ENCODE measurements around the gene PTGDS.
"Not testable (repeated sequence)": the region's sequence is repeated elsewhere in the genome, so short reads cannot be mapped to it uniquely, and the experiment has no call there.

PTGDS gene

DNA sequence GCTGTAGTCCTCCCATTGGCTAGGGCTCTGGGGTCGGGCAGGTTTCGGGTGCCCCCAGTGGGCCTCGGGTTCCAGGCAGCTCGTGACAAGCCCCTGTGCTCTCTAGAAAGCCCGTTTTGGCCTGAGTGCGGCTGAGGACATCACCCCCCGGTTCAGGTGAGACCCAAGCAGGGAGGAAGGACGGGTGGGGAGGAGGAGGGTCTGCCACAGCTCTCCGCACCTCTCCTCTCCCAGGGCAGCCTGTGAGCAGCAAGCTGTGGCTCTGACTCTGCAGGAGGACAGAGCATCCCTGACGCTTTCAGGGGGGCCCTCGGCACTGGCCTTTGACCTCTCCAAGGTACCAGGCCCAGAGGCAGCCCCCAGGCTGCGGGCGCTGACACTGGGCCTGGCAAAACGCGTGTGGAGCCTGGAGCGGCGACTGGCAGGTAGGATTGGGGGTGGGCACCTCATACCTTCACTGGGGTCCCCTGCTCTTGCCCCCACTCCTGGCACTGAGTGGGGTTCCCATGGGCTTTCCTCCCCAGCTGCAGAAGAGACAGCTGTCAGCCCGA is 15.6 kb downstream of the PTGDS start:
- DNase-seq: no peak

DNA sequence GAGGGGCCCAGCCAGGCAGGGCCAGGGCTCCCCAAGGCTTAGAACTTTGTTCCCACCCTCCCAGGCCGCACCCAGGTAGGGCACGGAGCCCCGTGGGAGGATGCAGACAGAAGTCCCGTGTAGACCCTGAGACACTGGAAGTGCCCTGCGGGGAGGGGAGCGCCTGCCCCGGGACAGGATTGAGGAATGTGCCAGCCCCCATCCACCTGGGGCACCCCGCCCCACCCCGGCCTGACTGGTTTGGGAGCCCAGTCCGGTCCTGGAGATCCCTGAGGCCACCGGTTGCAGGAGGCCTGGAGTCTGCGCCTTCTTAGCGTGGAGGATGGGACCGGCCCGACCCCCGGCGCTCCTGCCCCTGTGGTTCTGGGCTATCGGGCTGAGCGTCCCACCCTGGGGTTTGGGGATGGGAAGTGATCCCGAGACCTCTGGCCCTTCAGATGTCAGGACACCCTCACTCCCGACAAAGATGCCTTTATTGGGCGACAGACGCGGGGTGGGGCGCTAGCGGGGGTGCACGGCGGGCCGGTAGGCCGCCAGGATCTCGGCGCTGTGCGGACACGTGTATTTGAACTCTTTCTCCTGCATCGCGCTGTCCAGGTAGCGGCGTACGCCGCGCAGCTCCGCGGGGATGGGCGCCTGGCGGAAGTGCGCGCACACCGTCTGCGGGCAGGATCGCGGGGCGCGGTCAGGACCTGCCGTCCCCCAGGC is 17.0 kb downstream of the PTGDS start:
- DNase-seq: no peak

DNA sequence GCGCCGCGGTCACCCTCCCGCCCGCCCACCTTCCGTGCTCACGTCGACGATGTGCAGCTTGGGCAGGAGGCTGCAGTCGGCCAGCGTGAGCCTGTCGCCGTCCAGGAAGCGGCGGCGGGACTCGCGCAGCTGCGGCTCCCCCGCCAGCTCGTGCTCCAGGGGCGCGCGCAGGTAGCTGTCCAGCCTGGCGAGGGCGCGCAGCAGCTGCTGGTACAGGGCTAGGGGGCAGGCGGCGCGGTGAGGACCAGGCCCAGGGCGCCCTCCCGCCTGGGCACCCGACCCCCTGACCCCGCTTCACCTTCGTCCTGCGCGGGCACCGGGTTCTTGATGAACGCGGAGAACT is 17.6 kb downstream of the PTGDS start:
- no peak for DNase-seq

DNA sequence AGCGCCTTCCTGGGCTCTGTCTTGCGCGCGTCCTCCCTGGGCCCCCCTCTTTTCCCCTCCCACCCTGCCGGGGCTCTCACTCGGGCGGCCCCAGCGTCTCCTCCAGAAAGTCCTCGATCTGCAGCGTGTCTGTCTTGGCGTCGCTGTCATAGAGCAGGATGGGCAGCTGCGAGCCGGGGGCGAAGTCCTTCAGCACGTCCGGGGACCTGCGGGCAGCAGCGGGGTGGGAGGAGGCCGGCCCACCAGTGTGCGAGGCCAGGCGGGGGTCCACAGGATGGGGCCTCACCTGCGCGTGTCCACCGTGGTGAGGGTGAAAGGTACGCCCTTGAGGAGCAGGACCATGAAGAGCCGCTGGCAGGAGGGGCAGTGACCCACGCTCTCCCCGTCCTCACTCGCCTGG is 18.1 kb downstream of the PTGDS start:
- no peak for DNase-seq

DNA sequence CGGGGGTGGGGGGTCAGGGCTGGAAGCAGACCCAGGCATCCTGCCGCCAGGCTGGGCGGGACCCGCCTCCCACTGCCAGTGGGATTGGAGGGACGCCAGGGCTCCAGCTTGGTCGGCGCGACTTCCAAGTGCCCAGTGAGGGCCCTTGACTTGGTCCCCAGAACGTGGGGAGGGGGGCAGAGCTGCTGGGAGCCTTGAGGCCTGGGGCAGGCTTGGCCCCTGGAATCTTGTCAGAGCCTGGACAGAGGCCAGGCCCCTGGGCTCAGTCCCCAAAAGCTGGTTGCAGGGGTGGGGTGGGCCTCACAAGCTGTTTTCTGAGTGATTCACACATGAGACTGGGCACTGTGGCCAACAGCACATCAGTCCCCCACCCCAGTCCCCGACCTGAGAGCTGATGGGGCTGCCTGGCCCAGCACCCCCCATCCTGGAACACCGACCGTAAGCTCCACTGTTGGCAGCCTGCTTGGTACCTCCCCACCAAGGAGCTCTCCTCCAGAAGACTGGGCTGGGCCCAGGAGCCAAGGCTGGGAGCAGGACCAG is 18.5 kb downstream of the PTGDS start:
- DNase-seq: no peak

DNA sequence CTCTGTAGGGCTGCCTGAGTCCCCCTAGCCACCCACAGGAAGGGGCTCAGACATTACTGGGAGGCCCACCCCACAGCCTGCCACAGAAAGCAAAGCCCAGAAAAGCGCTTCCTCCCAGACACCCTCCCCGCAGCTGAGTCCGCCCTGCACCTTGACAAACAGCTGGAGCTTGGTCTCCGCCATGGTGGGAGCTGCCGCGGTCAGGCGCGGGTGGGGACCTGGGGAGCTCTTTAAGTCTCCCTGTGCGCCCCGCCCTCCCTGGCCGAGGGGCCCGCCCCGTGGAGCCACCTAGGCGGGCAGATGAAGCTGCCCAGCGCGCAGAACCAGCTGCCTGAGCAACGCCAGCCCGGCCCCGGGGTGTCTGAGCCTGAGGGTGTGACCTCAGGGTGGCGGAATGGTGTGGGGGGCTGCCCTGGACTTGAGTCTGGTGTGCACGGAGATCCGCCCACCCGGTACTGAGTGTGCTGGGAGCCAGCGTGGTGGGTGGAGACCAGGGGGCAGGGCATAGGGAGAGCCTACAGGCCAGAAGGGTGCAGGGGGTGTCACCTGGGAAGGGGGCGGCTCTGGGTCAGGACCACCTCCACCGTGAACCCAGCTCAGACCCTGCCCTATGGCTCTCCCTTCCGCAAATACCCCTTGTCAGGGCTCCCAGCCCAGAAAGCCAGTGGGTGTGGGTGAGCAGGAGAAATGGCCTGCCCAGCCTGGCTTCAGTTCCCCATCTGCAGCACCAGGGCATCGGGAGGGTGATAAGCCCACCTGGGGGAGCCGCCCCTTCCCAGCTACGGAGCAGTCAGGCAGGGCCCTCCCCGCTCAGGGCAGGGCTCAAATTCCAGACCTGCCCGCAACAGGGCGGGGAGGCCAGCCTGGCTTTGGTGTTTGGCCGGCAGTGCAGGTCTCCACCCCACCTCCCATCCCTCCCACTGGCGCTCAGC is 19.3 kb downstream of the PTGDS start, which contains the start of gene CLIC3:
TSS of gene CLIC3 (minus strand) at position 208 of the 932 bp plus-strand sequence. CDS start at position 183, 25 bp downstream.
- no peak for DNase-seq

DNA sequence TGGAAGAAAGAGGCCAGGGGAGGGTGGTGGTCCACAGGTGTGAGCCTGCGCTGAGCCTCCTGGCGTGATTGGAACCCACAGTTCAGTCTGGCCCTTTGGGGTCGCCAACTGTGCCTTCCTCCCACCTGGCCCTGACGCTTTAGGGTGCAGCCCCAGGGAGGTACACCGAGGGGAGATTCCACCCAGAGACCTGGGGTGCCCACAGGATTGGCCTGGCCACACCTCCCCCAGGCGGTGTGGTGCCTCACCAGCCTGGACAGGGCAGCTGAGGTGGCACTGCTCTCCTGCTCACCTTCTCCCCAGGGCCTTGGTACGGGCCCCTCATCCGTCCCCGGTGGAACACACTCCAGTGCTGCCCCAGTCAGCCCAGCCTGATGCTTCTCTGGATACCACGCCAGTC is 20.1 kb downstream of the PTGDS start:
- no peak for DNase-seq

DNA sequence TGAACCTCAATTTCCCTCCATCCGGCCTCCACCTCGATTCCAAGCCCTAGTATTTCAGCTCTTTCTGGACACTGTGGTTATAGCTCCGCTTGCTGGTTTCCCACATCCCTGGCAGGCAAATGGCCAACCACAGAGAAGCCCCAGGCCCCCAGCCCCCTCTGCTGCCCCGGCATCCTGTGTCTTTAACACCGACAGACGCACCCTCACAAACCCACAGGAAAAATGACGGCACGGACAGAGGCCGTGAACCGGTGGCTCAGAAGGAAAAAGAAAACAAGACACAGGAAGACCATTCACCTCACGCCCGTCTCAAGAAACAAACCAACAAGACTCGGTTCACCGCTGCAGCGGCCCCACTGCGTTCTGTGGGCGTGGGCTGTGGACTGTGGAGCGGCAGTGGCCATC is 20.5 kb downstream of the PTGDS start:
- DNase-seq: no peak

DNA sequence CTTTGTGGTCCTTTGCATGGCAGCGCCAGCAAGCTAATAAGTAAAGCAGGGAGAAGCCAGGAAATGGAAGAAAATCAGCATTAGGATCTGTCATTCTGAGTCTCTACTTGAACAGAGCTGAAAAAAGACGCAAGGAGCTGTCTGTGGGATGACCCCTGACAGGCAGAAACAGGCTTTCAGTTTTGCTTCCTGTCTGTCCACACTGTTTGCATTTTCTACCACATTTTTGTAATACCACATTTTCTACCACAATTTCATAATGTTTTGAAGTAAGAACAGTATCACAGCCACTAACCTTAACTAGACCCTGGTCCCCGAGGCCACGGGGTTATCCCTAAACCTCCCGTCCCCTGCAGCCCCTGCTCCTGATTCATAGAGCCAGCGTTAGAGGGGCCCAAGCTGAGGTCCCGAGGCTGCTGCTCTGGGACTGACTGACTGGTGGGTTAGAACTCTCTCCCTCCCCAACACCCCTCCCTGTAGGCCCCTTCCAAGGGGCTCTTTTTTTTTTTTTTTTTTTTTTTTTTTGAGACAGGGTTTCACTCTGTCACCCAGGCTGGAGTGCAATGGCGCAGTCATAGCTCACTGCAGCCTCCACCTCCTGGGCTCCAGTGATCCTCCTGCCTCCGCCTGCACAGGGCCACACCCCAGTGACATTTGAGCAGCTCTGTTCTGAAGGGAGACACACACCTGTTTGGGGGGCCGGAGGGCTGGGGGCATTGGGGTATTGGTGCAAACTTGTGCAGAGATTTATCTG is 23.1 kb downstream of the PTGDS start:
- DNase-seq: no peak

DNA sequence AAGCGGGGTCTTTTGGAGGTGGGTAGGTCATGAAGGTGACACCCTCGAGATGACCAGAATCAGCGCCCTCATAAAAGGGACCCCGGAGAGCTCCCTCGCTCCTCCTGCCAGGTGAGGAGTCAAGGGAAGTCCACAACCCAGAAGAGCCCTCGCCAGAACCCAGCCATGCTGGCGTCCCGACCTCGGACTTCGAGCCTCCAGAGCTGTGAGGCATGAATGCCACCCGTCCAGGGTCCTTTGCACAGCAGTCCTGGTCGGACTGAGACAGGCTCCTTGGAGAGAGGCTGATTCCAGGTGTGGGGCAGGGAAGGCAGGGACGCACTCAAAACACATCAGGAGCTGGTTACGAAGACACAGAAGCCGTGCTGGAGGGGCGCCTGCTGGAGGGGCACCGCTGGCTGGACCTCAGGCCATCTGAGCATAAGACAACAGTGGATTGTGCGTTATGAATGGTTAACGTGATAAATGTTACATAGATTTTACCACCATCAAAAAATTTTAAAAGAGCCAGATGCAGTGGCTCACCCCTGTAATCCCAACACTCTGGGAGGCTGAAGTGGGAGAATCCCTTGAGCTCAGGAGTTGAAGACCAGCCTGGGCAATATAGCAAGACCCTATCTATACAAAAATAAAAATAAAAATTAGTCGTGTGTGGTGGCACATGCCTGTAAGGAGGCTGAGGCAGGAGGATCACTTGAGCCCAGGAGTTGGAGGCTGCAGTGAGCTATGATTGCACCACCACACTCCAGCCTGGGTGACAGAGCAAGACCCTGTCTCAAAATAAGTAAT is 24.7 kb downstream of the PTGDS start:
- DNase-seq: no peak

DNA sequence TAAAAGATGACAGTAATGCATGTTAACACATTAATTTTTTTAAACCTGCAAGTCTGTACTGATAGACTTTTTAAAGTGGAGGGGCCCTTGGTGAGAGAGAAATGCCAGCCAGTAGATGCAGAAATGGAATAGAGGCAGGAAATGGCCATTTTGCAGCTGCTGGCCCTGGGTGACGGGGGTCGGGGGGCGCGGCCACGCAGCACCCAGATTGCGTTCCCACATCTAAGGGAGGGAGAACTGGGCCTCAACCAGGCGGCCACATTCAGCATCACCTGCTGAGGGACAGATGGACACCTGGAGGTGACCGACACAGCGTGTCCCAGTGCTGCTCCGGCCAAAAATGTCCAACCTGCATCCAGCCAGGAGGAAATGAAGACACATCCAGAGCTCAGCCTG is 25.3 kb downstream of the PTGDS start:
- DNase-seq: no peak

DNA sequence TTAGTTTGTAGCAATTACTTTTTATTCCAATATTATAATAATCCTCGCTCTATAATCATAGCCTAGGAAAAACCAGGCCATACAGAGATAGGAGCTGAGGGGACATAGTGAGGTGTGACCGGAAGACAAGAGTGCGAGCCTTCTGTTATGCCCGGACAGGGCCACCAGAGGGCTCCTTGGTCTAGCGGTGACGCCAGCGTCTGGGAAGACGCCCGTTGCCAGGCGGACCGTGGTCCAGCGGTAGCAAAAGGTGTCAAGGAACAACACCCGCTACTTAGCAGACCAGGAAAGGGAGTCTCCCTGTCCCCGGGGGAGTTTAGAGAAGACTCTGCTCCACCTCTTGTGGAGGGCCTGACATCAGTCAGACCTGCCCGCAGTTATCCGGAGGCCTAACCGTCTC is 27.0 kb downstream of the PTGDS start:
- DNase-seq: not testable (repeated sequence)

DNA sequence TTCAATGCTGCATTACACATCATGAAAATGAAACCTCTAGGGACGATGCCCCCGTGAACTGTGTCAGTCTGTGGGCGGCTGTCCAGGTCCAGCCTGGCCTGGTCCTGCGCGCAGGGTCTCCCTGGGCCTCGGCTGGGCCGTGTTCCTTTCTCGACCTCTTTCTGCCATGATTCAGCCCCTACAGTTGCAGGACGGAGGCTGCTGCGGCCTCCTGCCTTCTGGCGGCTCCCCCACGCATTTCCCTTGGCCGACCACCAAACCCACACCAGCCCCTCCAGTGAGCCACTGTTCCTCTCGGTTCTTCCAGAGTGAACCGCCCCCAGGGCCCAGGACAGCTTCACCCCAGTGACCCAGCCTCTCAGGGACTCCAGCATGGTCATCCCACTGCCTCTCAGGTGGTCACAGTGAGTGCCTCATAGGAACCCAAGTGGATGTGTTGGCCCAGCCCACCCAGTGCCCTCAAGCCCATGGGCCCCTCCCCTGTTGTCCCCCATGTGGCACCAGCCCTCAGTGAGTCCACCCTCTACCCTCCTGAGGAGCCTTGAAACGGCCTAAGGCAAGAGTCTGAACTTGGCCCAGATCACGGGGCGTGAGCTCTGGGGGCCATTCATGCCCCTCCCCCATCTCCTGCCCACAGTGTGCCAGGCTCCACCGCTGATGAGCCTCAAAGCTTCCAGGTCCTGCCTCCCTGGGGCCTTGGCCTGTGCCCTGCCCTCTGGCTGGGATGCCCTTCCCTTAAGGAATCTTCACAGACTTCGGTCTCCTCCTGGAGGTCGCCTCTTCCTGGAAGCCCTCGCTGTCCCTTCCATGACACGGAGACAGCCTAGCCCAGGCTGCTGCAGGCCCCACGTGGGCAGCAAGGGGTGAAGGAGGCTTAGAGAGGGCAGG is 29.1 kb downstream of the PTGDS start:
- DNase-seq: no peak

DNA sequence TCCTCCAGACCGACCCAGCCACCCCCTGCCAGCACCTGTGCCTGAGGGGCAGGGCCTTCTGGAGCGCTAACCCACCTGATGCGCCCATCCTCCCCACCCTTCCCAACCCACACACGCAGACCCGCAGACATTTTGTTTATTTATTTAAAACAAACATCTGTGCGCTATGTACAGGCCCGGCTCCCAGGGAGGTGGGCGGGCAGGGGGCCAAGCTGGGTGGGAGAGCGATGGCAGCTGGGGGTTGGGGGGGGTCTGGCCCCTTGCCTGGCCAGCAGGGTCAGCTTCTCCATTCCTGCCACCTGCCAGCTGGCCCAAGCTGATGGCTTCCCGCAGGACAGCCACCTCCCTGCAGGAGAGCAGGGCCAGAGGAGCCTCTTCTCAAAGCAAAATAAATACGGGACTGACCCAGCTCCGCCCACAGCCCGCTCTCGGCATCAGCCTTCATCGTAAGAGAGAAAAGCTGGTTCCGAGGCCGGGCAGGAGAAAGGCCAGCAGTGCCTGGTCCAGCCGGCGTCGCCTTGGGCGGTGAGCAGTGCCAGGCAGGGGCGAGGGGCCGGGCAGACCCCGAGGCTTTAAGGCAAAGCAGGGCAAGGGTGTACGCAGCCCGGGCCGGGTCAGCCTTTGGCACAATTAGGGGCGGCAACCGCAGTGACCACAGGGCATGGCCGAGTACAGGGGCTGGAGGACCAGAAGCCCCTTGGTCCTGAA is 30.0 kb downstream of the PTGDS start:
- no peak for DNase-seq

DNA sequence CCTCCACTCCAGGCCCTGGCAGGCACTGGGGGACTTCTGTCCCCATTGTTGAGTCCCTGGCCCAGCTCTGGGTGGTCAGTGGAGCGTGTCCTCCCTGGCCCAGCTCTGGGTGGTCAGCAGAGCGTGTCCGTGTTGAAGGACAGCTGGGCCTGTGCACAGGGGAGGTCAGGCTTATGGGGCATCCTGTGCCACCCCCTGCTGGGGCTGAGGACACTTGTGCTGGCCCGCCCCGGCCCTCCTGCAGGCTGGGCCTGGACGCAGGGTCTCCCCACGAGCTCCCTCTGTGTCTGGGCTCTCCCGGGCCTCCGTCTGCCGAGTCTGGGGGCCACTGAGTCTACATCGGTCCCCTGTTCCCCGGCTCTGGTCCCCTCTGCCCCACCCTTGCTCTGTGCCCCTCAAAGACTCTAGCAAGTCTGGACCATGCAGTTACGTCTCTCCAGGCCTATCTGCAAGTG is 30.5 kb downstream of the PTGDS start:
- DNase-seq: no peak

DNA sequence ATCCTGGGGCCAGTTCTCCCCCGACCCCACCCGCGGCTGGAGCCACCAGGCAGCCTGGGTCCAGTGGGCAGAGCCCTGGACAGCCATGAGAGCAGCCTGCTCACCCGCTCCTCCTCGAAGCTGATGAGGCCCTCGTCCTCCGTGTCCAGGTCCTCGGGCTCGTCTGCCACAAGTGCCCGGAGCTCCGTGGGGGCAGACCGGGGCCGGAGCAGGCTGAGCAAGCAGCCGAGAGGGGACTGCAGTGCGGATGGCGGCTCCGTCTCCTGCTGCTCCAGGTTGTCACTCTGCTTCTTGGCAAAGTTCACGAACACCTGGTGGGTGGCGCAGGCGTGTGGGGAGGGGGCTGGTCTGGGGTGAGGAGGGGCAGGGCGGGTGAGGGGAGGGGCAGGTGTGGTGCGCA is 31.0 kb downstream of the PTGDS start:
- DNase-seq: no peak

DNA sequence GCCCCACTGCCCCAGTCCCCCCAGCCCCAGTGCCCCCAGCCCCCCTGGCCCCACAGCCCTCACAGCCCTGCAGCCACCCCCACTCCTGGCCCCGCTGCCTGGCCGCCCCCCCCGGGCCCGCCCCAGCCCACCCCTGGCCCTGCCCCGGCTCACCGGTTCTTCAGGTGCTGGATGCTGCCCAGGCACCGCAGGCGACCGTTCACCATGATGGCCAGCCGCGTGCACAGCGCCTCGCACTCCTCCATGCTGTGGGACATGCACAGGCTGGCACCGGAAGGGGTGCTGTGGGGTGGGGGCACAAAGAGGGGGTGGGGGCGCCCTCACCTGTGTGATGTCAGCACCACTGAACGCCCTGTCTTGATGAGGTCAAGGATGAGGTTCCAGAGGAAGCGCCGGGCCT is 31.9 kb downstream of the PTGDS start:
- DNase-seq: no peak

DNA sequence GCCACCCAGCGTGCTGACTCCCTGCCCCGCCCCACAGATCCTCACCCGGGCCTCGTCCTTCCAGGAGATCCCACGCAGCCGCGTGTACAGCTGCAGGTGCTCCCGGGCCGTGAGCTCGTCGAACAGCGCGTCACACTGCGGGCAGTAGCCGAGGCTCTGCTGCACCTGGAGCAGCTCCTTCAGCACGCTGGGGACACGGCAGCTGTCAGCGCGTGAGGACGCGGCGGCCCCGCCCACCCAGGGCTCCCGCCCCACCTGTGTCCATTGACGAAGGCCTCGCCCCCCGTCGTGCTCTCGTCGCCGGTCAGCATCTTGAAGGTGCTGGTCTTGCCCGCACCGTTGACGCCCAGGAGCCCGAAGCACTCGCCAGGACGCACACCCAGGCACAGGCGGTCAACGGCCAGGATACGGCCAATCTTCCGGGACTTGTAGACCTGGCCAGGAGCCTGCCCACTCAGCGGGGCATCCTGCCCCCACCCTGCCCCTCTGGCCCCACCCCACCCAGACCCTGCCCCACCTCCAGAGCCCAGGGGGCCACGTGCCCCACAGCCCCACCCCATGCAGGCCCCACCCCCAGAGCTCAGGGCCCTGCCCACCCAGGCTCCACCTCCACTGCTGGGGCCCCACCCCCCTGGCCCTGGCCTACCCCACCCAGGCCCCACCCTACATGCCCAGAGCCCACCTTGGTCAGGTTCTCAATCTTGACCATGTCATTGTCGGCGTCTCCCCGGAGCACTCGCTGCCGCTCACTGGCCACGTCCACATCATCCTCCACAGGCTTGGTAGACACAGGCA is 32.8 kb downstream of the PTGDS start:
- no peak for DNase-seq

DNA sequence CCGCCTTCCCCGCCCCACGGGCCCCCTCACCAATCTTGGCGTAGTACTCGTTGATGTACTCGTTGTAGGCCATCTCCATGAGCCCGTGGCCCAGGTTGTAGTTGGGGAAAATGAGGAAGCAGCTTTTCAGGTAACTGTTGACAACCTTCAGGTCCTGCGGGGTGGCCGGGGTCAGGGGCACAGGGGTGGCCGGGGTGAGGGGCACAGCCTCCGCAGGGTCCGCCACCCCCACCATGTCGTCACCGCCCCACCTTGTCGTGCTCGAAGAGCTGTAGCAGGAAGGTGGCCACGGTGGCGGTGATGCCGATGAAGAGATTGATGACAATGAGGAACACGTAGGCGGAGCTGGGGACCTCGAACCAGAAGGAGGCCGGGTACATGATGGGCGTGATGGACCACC is 33.9 kb downstream of the PTGDS start:
- no peak for DNase-seq

Measured in NCI-H187 (cell line).